OCI-LY3 (cell line): Measurements from ENCODE around the gene CAPN15.

Experiments
- EZH2phosphoT487 ChIP-seq: fragments of 200-600 bp; shearing (Covaris generic); IDR thresholded peaks from 2 replicates; pipeline ENCODE4 v1.6.1; 2018; ENCODE audit warnings: antibody characterized with exemption, mixed run types, low read depth
- TF ChIP-seq, protein P1 (sequence below): fragments of 200-600, 300-600 bp; sonication (generic); IDR thresholded peaks from 2 replicates; pipeline ENCODE4 v1.5.1; 2014; ENCODE audit warnings: antibody characterized with exemption, low read length, low read depth

DNA sequence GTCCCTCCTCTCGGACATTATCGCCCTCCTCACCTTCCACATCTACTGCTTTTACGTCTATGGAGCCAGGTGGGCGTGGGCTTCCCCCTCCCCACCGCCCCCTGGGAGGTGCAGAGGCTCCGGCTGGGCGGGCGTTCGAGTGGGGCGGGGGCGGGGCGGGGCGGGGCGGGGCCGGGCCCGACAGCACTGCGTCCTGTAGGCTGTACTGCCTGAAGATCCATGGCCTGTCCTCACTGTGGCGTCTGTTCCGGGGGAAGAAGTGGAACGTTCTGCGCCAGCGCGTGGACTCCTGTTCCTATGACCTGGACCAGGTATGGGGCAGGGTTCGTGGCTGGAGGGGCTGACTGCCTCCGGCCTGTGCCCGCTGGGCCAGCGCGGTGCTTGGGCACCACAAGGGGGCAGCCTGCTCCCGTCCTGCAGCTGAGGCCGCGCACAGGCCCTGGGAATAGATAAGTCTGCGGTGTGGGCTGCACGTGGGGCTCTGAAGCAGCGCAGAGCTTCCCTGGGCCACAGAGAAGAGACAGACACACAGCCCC lies 51.4 kb downstream of the CAPN15 start:
- TF ChIP-seq, protein P1, sequence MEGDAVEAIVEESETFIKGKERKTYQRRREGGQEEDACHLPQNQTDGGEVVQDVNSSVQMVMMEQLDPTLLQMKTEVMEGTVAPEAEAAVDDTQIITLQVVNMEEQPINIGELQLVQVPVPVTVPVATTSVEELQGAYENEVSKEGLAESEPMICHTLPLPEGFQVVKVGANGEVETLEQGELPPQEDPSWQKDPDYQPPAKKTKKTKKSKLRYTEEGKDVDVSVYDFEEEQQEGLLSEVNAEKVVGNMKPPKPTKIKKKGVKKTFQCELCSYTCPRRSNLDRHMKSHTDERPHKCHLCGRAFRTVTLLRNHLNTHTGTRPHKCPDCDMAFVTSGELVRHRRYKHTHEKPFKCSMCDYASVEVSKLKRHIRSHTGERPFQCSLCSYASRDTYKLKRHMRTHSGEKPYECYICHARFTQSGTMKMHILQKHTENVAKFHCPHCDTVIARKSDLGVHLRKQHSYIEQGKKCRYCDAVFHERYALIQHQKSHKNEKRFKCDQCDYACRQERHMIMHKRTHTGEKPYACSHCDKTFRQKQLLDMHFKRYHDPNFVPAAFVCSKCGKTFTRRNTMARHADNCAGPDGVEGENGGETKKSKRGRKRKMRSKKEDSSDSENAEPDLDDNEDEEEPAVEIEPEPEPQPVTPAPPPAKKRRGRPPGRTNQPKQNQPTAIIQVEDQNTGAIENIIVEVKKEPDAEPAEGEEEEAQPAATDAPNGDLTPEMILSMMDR: peak; percentile 81
- no peak for TF ChIP-seq EZH2phosphoT487
